Transverse colon (tissue), 3 donors: ENCODE data around the gene CGGBP1.

ENCODE experiments used
- POLR2A ChIP-seq: fragments of 450-650 bp; IDR thresholded peaks from one replicate; pipeline ENCODE4 v1.6.1; 2016; ENCODE audit warnings: antibody characterized with exemption, mild to moderate bottlenecking, moderate library complexity
- TF ChIP-seq, protein P1 (sequence below), 5 experiments: fragments of 200-600 bp in 3 of 5; fragments of 450-650 bp in 2 of 5; sonication (generic) in 3 of 5; IDR thresholded peaks; 1 replicate in 2 of 5; 2 replicates in 3 of 5; pipeline ENCODE4 v1.5.1; 2016 to 2017; ENCODE audit warnings: antibody characterized with exemption in 5 of 5, inconsistent platforms in 3 of 5, mild to moderate bottlenecking in 2 of 5, moderate library complexity in 1 of 5

GRCh38 chr3:88057630-88058305 is 1.0 kb downstream of the CGGBP1 start:
- TF ChIP-seq, protein P1, sequence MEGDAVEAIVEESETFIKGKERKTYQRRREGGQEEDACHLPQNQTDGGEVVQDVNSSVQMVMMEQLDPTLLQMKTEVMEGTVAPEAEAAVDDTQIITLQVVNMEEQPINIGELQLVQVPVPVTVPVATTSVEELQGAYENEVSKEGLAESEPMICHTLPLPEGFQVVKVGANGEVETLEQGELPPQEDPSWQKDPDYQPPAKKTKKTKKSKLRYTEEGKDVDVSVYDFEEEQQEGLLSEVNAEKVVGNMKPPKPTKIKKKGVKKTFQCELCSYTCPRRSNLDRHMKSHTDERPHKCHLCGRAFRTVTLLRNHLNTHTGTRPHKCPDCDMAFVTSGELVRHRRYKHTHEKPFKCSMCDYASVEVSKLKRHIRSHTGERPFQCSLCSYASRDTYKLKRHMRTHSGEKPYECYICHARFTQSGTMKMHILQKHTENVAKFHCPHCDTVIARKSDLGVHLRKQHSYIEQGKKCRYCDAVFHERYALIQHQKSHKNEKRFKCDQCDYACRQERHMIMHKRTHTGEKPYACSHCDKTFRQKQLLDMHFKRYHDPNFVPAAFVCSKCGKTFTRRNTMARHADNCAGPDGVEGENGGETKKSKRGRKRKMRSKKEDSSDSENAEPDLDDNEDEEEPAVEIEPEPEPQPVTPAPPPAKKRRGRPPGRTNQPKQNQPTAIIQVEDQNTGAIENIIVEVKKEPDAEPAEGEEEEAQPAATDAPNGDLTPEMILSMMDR (IDR thresholded peaks at IDR 0.05) = no peak
- no peak for TF ChIP-seq POLR2A
